8988T (cell line): ENCODE results near the gene NOL12.

Source experiments
- DNase-seq: peaks from one replicate; pipeline ENCODE4 v3.0.0; 2011

NOL12 gene

DNA sequence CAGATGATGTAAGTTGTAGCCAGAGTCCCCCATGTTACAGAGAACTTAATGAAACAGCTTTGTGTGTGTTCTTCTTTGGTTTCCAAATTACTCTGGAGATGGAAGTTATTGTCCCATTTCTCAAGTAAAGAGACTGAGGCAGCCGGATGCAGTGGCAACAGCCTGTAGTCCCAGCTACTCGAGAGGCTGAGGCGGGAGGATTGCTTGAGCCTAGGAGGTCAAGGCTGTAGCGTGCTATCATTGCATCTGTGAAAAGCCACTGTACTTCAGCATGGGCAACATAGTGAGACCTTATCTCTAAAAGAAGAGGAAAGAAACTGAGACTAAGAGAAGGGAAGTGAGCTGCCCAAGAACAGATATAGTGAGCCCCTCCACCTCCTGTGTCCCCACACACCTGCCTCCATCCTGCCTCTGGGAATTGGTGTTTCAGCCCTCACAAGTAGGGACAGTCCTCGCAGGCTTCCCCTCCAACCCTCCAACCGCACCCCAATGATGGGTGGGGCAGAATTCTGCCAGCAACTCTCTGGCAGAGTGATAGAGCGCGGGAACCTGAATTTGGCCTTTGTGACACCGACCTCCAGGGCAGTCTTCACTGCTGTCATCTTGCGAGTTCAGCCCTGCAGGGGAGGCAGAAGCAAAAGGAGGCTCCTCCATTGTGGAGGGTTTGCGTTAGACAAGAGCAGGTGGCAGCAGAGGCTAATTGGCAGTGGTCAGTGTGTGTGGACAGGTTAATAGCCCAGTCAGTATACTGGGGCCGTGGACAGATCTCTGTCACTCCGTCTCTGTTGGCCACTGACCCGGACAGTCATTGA is 26.0 kb upstream of the NOL12 start:
- DNase-seq, result no peak

DNA sequence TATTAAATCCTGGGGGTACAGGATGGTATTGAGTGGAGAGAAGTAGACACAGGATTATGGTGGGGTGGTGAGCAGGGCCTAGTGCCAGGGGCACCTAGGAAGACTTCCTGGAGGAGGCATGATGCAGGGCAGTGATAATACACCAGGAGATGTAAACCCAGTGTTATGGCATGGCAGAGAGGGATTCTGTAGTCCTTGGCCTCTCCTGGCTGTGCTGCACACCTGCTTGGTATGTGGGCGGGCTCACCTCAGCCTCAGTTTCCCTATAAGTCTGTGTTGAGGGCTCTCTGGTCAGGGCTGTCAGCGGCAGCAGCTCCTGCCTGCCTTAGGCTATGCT is 25.5 kb upstream of the NOL12 start:
- DNase-seq, result no peak

DNA sequence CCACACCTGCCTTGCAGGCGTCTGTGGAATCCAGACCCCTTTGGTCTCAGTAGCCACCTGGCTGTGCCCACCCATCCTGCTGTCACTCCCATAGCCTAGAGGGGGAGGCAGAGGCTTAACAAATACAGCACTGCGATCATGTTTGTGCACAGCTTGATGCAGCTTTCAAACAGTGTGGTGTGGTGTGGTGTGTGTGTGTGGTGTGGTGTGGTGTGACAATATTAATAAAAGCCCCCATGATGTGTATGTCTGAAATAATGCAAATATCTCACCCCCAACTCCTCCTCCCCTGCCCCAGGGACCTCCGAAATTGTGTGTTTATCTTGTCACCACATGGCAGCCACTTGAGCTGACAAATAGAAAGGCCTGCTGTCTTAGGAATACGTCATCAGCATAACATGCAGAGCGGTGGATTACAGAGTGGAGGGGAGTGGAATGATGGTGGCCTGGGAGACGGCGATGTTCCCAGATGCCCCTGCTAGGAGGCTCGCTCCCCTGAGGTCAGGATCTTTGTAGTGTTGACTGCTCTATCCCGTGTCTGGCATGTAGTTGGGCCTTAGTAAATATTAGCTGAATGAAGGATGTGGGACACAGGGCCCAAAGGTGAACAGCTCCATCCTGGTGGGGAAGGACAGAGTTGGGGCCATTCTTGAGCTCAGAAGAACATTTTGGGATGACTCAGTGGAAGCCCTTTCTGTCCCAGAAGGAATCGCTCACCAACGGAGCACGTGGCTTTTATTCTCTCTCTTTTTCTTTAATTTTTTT is 24.8 kb upstream of the NOL12 start:
- DNase-seq, result no peak

DNA sequence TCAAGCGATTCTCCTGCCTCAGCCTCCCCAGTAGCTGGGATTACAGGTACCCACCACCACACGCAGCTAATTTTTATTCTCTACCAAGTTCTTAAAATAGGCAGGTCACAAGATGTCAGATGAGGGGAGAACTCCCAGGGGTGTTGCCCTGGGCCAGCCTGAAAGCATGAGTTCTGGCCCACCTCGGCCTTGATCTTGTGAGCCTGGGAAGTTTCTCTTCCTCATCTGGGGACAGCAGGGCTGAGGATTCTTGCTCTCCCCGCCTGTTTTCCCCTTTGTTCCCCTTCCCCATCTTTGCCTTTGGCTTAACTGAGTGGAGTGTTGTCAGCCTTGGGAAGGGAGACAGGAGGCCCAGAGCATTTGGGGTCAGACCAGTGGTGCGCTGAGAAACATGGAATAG is 24.1 kb upstream of the NOL12 start:
- DNase-seq, result no peak

DNA sequence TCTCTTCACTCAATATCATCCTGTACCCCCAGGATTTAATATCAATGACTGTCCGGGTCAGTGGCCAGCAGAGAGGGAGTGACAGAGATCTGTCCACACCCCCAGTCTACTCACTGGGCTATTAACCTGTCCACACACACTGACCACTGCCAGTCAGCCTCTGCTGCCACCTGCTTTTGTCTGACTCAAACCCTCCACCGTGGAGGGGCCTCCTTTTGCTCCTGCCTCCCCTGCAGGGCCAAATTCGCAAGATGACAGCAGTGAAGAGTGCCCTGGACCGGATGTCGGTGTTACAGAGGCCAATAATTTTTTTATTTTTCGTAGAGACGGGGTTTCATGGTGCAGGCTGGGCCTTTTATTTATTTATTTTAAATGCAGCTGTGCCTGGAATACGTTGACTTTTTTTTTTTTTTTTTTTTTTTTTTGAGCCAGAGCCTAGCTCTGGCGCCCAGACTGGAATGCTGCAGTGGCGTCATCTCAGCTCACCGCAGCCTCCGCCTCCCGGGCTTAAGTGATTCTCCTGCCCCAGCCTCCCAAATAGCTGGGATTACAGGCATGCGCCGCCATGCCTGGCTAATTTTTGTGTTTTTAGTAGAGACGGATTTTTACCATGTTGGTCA is 22.5 kb upstream of the NOL12 start:
- DNase-seq, result no peak

DNA sequence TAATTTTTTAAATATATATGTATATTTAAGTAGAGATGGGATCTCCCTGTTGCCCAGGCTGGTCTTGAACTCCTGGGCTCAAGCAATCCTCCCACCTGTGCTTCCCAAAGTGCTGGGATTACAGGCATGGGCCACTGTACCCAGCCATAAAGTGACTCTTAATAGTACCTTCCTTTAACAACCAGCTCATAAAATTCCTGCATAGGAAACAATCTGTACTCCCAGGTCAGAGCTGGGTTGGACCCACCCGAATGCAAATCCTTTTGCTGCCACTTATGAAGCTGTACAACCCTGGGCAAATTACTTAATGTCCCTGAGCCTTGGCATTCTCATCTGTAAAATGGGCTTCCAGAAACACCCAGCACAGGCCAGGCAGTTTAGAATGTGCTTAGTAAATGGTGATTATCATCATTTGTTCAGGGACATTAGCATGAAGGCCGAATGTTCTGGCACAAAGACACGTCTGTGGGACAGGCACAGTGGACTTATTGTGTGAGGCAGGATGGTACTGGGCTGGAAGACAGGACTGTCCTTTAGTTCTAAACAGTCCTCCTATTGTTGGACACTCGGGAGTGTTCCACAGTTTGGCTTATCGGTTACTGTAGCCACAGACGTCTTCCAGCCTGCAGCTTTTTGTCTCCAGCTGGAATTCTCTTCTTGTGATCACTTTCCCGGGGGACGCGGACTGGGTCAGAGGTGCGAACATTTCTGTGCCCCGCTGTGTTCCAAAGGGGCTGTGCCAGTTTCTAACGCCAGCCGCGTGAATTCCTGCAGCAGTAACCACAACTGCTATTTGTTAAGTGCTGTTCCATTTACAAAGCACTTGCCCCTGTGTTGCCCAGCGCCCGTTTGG is 21.7 kb upstream of the NOL12 start:
- no peak for DNase-seq

DNA sequence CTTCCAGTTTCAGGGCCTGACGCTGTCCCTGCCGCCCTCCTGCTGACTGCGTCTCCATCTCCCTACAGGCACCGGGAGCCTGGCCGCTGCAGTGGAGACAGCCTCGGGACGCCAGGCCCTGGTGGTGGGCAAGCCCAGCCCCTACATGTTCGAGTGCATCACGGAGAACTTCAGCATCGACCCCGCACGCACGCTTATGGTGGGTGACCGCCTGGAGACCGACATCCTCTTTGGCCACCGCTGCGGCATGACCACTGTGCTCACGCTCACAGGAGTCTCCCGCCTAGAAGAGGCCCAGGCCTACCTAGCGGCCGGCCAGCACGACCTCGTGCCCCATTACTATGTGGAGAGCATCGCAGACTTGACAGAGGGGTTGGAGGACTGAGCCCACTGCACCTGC is 20.7 kb upstream of the NOL12 start:
- DNase-seq, result no peak

DNA sequence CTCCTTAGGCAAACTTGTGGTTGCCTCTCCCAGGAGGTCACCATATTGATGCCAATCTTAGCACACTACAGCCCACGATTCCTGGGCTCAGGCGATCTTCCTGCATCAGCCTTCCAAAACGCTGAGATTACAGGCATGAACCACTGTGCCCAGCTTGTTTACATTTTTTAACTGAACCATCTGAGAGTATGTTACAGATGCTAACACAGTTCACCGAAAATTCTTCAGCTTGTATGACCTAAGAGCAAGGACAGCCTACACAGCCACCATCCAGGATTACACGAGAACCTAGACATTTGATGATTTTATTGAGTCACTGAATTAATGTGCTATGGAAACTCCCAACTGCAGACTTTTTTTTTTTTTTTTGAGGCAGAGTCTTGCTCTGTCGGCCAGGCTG is 16.6 kb upstream of the NOL12 start:
- DNase-seq, result no peak

DNA sequence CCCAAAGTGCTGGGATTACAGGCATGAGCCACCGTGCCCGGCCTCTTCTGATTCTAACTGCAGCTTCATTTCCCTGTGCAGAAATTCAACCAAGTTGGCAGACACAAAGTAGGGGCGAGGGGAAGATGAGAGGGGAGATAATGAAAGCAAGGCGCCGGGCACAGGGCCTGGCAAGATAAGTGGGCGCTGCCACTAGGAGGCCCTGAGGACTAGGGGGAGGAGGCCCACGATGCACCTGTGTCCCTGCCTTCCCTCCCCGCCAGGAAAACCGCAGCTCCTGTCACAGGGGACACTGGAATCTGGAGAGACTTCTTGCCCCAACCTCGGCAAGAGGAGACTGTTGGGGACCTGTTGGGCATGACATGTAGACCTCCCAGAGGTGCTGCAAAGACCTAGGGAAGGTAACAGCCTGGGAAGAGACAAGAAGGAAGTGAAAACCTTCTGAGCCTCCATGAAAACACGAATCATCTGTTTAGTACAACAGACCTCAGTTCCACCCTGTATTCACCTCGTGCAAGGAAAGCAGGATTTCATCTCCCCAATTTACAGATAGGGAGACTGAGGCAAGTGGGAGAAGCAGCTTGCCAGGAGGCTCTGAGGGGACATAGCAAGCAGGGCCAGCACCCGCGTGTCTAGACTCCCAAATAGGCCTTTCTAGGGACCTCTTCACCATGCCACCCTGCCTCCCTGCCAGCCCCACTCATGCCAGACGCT is 13.8 kb upstream of the NOL12 start:
- no peak for DNase-seq

DNA sequence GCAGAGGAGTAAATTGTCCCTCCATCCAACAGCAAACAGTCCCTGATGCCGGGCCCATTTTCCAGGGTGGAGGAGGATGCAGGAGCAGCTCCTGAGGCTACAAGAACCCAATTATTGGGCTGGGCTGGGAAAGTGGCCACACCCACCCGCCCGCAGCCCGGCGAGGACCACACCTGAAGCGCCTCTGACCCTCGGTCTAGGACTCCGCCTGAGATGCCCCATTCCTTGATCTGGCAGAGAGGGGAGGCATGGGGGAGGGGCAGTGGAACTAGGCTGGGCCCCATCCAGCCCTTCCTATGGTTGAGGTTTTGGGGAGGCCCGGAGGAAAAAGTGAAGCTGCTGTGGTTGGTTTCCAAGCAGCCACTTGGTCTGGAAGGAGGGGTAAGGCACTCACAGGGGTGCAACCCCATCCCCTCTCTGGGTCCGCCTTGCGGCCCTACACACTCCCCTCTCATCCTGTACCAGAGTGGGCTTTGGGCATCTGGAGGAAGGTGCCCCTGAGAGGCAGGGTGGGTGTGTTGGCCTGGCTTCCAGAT is 13.2 kb upstream of the NOL12 start:
- no peak for DNase-seq

DNA sequence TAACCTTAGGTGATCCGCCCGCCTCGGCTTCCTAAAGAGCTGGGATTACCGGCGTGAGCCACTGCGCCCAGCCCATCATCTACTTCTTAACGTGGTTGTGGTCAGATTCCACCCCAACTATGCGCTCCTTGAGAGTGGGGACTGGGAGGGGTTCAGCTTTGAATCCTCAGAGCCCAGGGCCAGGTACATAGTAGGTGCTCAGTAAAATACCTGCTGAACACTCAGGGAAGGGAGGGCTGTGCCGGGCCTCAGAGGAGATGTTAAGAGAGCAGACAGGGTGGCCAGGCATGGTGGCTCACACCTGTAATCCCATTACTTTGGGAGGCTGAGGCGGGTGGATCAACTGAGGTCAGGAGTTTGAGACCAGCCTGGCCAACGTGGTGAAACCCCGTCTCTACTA is 11.9 kb upstream of the NOL12 start:
- DNase-seq, result no peak

DNA sequence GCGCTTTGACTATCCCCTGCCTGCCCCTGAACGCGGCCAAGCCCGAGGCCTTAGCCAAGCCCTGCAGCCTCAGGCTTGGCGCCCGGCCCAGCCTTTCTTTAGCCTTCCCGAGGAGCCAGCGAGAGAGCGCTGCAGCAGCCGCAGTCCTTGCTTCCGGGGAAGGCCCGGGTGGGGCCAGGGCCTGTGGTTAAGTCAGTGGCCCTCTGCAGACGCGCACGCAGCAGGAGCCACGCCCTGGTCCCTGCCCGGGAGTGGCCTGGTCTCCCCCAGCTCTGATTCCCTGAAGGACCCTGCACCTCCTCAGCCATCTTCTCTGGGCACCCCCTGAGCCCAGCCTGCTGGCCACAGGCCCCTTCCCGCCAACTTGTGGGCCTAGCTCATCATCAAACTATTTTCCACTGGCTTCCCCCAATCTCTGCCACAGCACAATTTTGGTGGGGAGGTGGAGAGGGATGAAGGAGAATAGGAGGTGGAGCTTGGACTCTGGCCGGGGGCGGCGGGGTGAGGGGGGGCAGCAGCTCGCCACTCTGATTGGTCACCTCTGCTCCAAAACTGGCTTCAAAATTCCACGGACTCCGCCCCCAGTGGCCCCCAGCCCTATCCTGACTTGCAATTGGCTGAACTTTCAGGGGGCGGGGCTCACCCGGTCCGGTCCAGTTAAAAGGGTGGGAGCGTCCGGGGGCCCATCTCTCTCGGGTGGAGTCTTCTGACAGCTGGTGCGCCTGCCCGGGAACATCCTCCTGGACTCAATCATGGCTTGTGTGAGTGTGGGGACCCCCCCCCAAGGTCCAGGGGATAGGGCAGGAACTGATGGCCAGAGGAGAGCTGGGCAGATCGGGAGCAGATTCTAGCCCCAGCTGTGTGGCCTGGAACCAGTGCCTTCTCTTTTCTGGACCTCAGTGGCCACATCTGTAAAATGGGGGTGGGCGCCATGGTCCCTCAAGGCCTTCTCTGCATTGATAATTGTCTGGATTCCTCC is 10.9 kb upstream of the NOL12 start, which contains the start of gene LGALS1:
Gene LGALS1, plus strand, starts transcription at position 686 of the 979 bp plus-strand sequence. Its CDS starts 67 bp downstream, at position 753.
- DNase-seq, result peak; percentile 52

DNA sequence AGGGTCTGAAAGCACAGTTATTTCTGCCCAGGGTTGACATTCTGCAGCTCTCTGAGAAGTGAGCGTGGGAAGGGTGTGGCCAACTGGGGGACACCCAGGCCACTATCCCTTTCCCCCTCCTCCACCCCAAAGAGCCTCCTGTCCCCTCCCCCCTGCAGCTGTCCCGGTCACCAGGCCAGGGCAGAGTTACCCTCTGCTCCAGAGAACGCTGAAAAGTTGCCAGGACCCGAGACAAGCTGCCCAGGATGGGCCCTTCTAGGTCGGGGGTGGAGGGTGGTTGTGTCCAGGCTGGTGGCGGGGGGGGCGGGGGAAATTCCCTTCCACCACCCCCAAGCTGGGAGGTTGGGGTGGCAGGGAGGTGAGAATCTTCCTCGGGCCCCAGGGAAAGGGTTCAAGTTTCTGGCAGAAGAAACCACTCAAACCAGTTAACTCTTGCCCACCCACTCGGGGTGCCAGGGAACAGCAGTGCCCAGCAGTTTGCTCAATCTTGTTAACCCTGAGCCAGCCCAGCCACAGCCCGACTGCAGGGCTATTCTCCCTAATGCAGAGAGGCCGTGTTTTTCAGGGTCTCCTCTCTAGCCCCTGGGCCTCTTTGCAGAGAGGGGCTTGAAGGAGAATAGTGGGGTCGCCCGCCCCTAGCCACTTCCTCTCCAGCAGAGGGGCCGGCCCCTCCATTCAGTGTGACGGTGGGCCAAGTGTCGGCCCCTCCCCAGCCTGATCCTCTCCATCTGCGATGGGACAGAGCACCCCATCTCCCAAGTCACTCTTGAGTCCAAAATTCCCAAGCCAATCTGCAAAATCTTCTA is 10.0 kb upstream of the NOL12 start:
- no peak for DNase-seq

DNA sequence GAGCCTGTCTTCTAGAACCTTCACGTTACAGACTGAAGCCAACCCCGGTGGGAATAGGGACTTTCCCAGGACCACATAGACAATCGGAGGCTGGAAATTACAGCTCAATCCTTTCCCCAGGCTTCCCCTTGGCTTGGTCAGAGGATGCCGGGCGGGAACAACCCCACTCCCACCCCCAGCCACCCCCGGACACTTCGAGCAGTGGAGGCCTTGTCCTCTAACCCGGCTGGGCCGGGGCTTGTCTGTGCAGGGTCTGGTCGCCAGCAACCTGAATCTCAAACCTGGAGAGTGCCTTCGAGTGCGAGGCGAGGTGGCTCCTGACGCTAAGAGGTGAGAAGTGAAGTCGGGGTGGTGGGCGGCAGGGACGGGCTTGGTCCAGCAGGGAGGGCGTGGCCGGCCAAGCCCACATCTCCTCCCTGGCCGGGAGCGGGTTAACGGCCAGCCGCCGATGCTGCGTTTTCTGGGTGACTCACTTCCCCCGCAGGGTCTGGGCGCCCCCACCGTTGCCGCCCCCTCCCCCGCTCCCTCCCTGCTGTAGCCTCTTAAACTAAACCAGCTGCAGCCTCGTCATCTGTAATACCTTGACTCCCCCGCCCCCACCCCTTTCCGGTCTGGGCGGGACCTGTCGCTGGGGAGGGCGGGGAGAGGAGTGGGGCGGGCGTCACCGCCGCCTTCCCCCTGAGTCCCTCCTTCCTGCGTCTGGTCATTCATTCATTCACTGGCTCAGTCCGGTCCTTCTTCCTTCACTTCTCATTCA is 9.2 kb upstream of the NOL12 start:
- no peak for DNase-seq

DNA sequence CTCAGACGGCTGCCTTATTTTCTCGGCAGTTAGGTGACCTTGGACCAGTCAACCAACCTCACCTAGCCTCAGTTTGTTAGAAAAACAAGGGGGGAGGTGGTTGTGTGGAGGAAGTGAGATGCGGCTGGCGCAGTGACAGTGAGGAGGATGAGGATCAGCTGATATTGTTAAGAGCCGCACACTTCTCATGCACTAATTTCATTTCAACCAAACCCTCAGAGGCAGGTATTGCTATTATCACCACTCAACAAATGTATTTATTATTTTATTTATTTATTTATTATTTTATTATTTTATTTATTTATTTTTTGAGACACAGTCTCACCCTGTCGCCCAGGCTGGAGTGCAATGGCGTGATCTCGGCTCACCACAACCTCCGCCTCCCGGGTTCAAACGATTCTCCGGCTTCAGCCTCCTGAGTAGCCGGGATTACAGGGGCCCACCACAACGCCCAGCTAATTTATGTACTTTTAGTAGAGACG is 8.6 kb upstream of the NOL12 start:
- DNase-seq, result no peak

DNA sequence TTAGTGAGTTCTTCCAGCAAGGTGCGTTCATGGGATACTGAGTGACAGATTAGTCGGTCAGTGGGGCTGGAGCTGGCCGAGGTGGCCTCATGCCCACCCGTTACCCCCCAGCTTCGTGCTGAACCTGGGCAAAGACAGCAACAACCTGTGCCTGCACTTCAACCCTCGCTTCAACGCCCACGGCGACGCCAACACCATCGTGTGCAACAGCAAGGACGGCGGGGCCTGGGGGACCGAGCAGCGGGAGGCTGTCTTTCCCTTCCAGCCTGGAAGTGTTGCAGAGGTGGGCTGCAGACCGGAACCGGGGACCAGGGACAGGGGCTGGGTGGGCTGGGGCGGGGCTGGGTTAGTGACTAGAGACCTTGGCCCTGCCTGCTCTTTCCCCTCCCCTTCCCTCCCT is 7.8 kb upstream of the NOL12 start:
- no peak for DNase-seq

DNA sequence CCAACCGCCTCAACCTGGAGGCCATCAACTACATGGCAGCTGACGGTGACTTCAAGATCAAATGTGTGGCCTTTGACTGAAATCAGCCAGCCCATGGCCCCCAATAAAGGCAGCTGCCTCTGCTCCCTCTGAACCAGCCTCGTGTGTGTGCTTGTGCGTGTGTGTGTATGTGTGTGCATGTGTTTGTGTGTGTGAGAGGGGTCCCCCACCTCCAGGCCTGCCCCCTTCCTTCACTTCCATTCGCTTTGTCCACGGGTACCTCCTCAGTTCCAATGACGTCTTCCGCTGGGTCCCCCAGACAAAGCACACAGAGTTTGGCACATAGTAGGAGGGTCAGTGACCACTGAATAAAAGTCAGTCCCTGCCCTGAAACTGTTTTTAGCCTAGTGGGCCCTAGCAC is 6.5 kb upstream of the NOL12 start:
- no peak for DNase-seq

DNA sequence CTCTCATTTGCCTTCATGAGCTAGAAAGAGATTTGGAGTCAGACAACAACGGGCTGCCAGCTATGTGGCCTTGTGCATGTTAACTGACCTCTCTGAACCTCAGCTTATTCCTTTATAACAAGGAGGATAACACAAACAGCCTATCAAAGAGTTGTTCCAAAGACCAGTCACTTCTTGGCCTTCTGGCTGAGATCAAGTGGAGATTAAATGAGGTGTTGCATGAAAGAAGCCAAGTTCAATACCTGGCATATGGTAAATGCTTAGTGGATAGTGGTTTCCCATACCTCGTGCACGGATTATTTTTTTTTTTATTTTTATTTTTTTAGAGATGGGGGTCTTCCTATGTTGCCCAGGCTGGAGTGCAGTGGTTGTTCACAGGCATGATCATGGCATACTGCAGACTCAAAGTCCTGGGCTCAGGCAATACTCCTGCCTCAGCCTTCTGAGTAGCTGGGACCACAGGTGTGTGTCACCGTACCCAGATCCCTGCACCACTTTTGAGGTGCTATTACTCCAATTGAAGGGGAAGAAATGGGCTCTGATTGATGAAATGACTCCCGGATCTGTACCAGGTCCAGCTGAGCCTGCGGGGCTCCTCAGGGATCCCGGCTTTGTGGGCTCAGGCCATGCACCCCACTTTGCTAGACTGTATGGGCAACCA is 5.8 kb upstream of the NOL12 start:
- no peak for DNase-seq
